SK-N-SH (cell line): ENCODE results near the gene PRKN. TPM values are rescaled to one million over a fixed set of nuclear protein-coding genes. Genes with fewer than 3 reads are reported as not detected.

Source experiments
- CTCF ChIA-PET: fragments of 300-600, 350-600 bp; formaldehyde crosslinking; extraction: SDS; loops from one replicate; lab custom pipeline; 2021; lab: Yijun Ruan, JAX
- POLR2A ChIA-PET: fragments of 350-600 bp; sonication (Branson Sonifier 250); formaldehyde crosslinking; extraction: SDS; loops from one replicate; lab custom pipeline; 2020; ENCODE audit warnings: antibody characterized with exemption, inconsistent platforms; lab: Yijun Ruan, JAX
- DNase-seq: peaks from one replicate; pipeline ENCODE4 v3.0.0; 2012
- H2AFZ ChIP-seq: fragments of 200-600 bp; sonication (generic); 2 replicates; pipeline ENCODE4 v1.8.1; 2016; ENCODE audit warnings: antibody characterized with exemption, mild to moderate bottlenecking, low read depth
- H3F3A ChIP-seq: fragments of 200-600 bp; sonication (generic); replicated peaks from 2 replicates; pipeline ENCODE3; 2016; ENCODE audit warnings: antibody characterized with exemption, mild to moderate bottlenecking; ENCODE audit not compliant: insufficient read depth
- H3K27ac ChIP-seq, 2 experiments: fragments of 200-500 bp in 1 of 2; fragments of 200-600 bp in 1 of 2; sonication (Bioruptor generic) in 1 of 2; sonication (generic), shearing (Covaris generic) in 1 of 2; 2 replicates each; pipeline versions ENCODE4 v1.5.1 to v1.6.1; 2014 to 2016; ENCODE audit warnings: low read depth in 2 of 2, inconsistent platforms in 1 of 2, low read length in 1 of 2, mild to moderate bottlenecking in 1 of 2, mixed read lengths in 1 of 2
- H3K27me3 ChIP-seq: fragments of 200-600 bp; sonication (generic), shearing (Covaris generic); 2 replicates; pipeline ENCODE4 v1.6.1; 2016; ENCODE audit warnings: mixed run types; ENCODE audit not compliant: insufficient read depth
- H3K36me3 ChIP-seq, 2 experiments: fragments of 200-500 bp in 1 of 2; fragments of 200-600 bp in 1 of 2; sonication (Bioruptor generic) in 1 of 2; sonication (generic) in 1 of 2; replicated peaks in 1 of 2; 2 replicates each; pipeline versions ENCODE3 to v1.5.1; 2014 to 2016; ENCODE audit warnings: low read length in 1 of 2, mild to moderate bottlenecking in 1 of 2; ENCODE audit not compliant: insufficient read depth in 2 of 2, control insufficient read depth in 1 of 2
- H3K4me1 ChIP-seq, 2 experiments: fragments of 200-500 bp in 1 of 2; fragments of 200-600 bp in 1 of 2; sonication (Bioruptor generic) in 1 of 2; sonication (generic), shearing (Covaris generic) in 1 of 2; 2 replicates each; pipeline versions ENCODE4 v1.5.1 to v1.6.1; 2014 to 2016; ENCODE audit warnings: low read depth in 1 of 2, low read length in 1 of 2, mixed run types in 1 of 2; ENCODE audit not compliant: insufficient read depth in 2 of 2, control insufficient read depth in 1 of 2
- H3K4me2 ChIP-seq: fragments of 200-600 bp; sonication (generic), shearing (Covaris generic); 2 replicates; pipeline ENCODE4 v1.6.1; 2017; ENCODE audit warnings: mixed run types
- H3K4me3 ChIP-seq, 2 experiments: fragments of 200-500 bp in 1 of 2; fragments of 200-600 bp in 1 of 2; sonication (Bioruptor generic) in 1 of 2; sonication (generic), shearing (Covaris generic) in 1 of 2; 2 replicates each; pipeline versions ENCODE4 v1.5.1 to v1.8.1; 2014 to 2016; ENCODE audit warnings: low read depth in 2 of 2, inconsistent platforms in 1 of 2, low read length in 1 of 2, mild to moderate bottlenecking in 1 of 2, mixed read lengths in 1 of 2, moderate library complexity in 1 of 2
- H3K79me2 ChIP-seq: fragments of 200-600 bp; sonication (generic); 2 replicates; pipeline ENCODE4 v1.8.1; 2017; ENCODE audit warnings: mild to moderate bottlenecking; ENCODE audit not compliant: insufficient read depth
- H3K9ac ChIP-seq: fragments of 200-600 bp; sonication (generic); 2 replicates; pipeline ENCODE4 v1.6.1; 2017; ENCODE audit warnings: mixed run types
- H3K9me2 ChIP-seq: fragments of 200-600 bp; sonication (generic); 2 replicates; pipeline ENCODE4 v1.6.1; 2017; ENCODE audit warnings: mixed run types
- H3K9me3 ChIP-seq: fragments of 200-600 bp; sonication (generic); 2 replicates; pipeline ENCODE4 v1.6.1; 2017; ENCODE audit warnings: mixed run types, mild to moderate bottlenecking, moderate library complexity
- H4K20me1 ChIP-seq: fragments of 200-600 bp; sonication (generic); 2 replicates; pipeline ENCODE4 v1.6.1; 2017; ENCODE audit warnings: mild to moderate bottlenecking, mixed run types; ENCODE audit not compliant: insufficient read depth
- ELF1 ChIP-seq: IDR thresholded peaks from 2 replicates; pipeline ENCODE4 v1.4.0; 2012
- EZH2phosphoT487 ChIP-seq: fragments of 200-600 bp; sonication (generic); IDR thresholded peaks from 2 replicates; pipeline ENCODE4 v1.6.1; 2017; ENCODE audit warnings: low read depth, mixed run types, mild to moderate bottlenecking, antibody characterized with exemption, moderate library complexity, borderline replicate concordance
- JUND ChIP-seq: IDR thresholded peaks from 2 replicates; pipeline ENCODE4 v1.4.0; 2012
- NRF1 ChIP-seq: IDR thresholded peaks from 2 replicates; pipeline ENCODE4 v1.6.1; 2012; ENCODE audit warnings: low read depth, mild to moderate bottlenecking, low read length
- RAD21 ChIP-seq: IDR thresholded peaks from 2 replicates; pipeline ENCODE4 v1.6.1; 2012; ENCODE audit warnings: mild to moderate bottlenecking, low read length
- SIN3A ChIP-seq: IDR thresholded peaks from 2 replicates; pipeline ENCODE4 v1.6.1; 2012; ENCODE audit warnings: low read depth, mild to moderate bottlenecking, low read length, moderate library complexity, borderline replicate concordance
- SMC3 ChIP-seq: IDR thresholded peaks from 2 replicates; pipeline ENCODE4 v1.6.1; 2012; ENCODE audit warnings: low read depth, low read length, improper control_type of control experiment
- TAF1 ChIP-seq: IDR thresholded peaks from 2 replicates; pipeline ENCODE4 v1.6.1; 2012; ENCODE audit warnings: low read depth, mild to moderate bottlenecking, low read length, moderate library complexity, borderline replicate concordance
- TCF12 ChIP-seq: IDR thresholded peaks from 2 replicates; pipeline ENCODE4 v1.4.0; 2012
- WGBS: methylation state at CpG from one replicate; pipeline ENCODE4 v1.1.6; 2017; ENCODE audit warnings: low lambda C conversion rate; 5-methylcytosine and 5-hydroxymethylcytosine counted together
- polyA plus RNA-seq, 3 experiments: library from polyadenylated mRNA; depleted of rRNA; stranded (reverse); fragments of >200 nt; gene quantifications; 2 replicates each; pipeline ENCODE4 v1.2.3, GENCODE V29; 2012
- TF ChIP-seq, protein P1 (sequence below): IDR thresholded peaks from 2 replicates; pipeline ENCODE4; 2012
- TF ChIP-seq, protein P2 (sequence below): IDR thresholded peaks from 2 replicates; pipeline ENCODE4 v1.4.0; 2012; ENCODE audit warnings: low read depth, borderline replicate concordance
- TF ChIP-seq, protein P3 (sequence below): fragments of 150-350 bp; IDR thresholded peaks from 2 replicates; pipeline ENCODE4 v1.6.1; 2017; ENCODE audit warnings: antibody characterized with exemption, low read length, low read depth, borderline replicate concordance
- TF ChIP-seq, protein P4 (sequence below): fragments of 150-350 bp; IDR thresholded peaks from 2 replicates; pipeline ENCODE4 v1.6.1; 2016; ENCODE audit warnings: mild to moderate bottlenecking, low read depth, low read length
- TF ChIP-seq, protein P5 (sequence below): IDR thresholded peaks from 2 replicates; pipeline ENCODE4 v1.6.1; 2012; ENCODE audit warnings: mild to moderate bottlenecking, low read depth, low read length, moderate library complexity

The PRKN gene
- polyA plus RNA-seq, 1 of the 3 experiments (the other 2 are of a cell fraction), result 0.76 TPM

DNA sequence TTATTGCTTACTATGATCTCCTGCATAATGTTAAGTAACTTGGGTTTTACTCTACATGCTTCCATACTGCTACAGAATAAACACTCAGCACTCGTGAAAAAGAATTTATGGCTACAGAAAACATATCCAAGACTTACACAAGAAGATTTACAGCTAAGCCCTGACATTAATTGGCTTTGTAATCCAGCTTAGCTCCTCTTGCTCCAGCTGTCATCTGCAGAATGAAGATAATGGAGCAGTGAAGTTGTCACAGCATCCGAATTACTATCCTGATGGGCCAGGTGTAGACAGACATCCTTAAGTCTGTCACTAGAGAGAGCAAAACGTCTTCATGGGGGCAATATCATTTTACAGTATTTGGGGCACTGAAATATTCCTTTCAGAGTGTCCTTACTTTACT, 155.3 kb downstream of the PRKN start:
- no peak for TF ChIP-seq EZH2phosphoT487
- TF ChIP-seq, protein P1, sequence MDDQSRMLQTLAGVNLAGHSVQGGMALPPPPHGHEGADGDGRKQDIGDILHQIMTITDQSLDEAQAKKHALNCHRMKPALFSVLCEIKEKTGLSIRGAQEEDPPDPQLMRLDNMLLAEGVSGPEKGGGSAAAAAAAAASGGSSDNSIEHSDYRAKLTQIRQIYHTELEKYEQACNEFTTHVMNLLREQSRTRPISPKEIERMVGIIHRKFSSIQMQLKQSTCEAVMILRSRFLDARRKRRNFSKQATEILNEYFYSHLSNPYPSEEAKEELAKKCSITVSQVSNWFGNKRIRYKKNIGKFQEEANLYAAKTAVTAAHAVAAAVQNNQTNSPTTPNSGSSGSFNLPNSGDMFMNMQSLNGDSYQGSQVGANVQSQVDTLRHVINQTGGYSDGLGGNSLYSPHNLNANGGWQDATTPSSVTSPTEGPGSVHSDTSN, result no peak
- TF ChIP-seq, protein P2, sequence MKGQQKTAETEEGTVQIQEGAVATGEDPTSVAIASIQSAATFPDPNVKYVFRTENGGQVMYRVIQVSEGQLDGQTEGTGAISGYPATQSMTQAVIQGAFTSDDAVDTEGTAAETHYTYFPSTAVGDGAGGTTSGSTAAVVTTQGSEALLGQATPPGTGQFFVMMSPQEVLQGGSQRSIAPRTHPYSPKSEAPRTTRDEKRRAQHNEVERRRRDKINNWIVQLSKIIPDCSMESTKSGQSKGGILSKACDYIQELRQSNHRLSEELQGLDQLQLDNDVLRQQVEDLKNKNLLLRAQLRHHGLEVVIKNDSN, result no peak
- no peak for TF ChIP-seq TAF1
- TF ChIP-seq RAD21, result no peak
- no peak for TF ChIP-seq TCF12
- TF ChIP-seq, protein P3, sequence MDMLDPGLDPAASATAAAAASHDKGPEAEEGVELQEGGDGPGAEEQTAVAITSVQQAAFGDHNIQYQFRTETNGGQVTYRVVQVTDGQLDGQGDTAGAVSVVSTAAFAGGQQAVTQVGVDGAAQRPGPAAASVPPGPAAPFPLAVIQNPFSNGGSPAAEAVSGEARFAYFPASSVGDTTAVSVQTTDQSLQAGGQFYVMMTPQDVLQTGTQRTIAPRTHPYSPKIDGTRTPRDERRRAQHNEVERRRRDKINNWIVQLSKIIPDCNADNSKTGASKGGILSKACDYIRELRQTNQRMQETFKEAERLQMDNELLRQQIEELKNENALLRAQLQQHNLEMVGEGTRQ, result no peak
- TF ChIP-seq, protein P4, sequence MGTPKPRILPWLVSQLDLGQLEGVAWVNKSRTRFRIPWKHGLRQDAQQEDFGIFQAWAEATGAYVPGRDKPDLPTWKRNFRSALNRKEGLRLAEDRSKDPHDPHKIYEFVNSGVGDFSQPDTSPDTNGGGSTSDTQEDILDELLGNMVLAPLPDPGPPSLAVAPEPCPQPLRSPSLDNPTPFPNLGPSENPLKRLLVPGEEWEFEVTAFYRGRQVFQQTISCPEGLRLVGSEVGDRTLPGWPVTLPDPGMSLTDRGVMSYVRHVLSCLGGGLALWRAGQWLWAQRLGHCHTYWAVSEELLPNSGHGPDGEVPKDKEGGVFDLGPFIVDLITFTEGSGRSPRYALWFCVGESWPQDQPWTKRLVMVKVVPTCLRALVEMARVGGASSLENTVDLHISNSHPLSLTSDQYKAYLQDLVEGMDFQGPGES, result no peak
- TF ChIP-seq SIN3A, result no peak
- TF ChIP-seq, protein P5, sequence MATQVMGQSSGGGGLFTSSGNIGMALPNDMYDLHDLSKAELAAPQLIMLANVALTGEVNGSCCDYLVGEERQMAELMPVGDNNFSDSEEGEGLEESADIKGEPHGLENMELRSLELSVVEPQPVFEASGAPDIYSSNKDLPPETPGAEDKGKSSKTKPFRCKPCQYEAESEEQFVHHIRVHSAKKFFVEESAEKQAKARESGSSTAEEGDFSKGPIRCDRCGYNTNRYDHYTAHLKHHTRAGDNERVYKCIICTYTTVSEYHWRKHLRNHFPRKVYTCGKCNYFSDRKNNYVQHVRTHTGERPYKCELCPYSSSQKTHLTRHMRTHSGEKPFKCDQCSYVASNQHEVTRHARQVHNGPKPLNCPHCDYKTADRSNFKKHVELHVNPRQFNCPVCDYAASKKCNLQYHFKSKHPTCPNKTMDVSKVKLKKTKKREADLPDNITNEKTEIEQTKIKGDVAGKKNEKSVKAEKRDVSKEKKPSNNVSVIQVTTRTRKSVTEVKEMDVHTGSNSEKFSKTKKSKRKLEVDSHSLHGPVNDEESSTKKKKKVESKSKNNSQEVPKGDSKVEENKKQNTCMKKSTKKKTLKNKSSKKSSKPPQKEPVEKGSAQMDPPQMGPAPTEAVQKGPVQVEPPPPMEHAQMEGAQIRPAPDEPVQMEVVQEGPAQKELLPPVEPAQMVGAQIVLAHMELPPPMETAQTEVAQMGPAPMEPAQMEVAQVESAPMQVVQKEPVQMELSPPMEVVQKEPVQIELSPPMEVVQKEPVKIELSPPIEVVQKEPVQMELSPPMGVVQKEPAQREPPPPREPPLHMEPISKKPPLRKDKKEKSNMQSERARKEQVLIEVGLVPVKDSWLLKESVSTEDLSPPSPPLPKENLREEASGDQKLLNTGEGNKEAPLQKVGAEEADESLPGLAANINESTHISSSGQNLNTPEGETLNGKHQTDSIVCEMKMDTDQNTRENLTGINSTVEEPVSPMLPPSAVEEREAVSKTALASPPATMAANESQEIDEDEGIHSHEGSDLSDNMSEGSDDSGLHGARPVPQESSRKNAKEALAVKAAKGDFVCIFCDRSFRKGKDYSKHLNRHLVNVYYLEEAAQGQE, result no peak
- TF ChIP-seq JUND, result no peak
- TF ChIP-seq NRF1, result no peak
- no peak for TF ChIP-seq SMC3
- no peak for TF ChIP-seq ELF1
- TF ChIP-seq, all 33 proteins: peak for 0
- Histone ChIP-seq H3K9ac (no peak overlapping the region), H3K27me3 (no peaks in the 10 kb centered on the region), H3F3A (no peaks in the 10 kb centered on the region), H3K79me2 (no peaks in the 10 kb centered on the region), H4K20me1 (no peaks in the 10 kb centered on the region), H3K4me2 (no peak overlapping the region), H3K4me3 (no peak overlapping the region), H3K9me2 (no peaks in the 10 kb centered on the region), H3K27ac (no peak overlapping the region), H3K4me1 (no peaks in the 10 kb centered on the region), H3K36me3 (no peaks in the 10 kb centered on the region), H2AFZ (no peak overlapping the region), H3K9me3 (no peaks in the 10 kb centered on the region)
- CTCF ChIA-PET, result no interaction called here
- 16% methylated on average over 3 of the region's 3 CpGs for WGBS
- no peak for DNase-seq
- POLR2A ChIA-PET, result interaction anchor here (0.7 kb wide), 1 partner anchor 194 kb away, joined by 3 read pairs; no protein-coding TSS in a partner anchor
